ENCODE measurements around the gene SELENOW.
"Not testable (repeated sequence)": the region's sequence is repeated elsewhere in the genome, so short reads cannot be mapped to it uniquely, and the experiment has no call there.

Gene SELENOW

GRCh38 chr19:47787307-47787706, 8.8 kb downstream of the SELENOW start:
- DNase-seq: not testable (repeated sequence)

- not testable (repeated sequence) for DNase-seq
Observed at GRCh38 chr19:47789811-47790210, 11.3 kb downstream of the SELENOW start.

GRCh38 chr19:47790398-47790814, 11.9 kb downstream of the SELENOW start:
- DNase-seq: no peak

- DNase-seq: no peak
Observed at GRCh38 chr19:47792616-47793015, 14.1 kb downstream of the SELENOW start.

- DNase-seq: no peak
Observed at GRCh38 chr19:47794526-47794925, 16.0 kb downstream of the SELENOW start.

- DNase-seq: no peak
Observed at GRCh38 chr19:47796785-47797184, 18.3 kb downstream of the SELENOW start.

GRCh38 chr19:47797996-47798903, 19.7 kb downstream of the SELENOW start:
- no peak for DNase-seq

- no peak for DNase-seq
Observed at GRCh38 chr19:47798904-47799266, 20.4 kb downstream of the SELENOW start.

GRCh38 chr19:47801270-47801669, 22.8 kb downstream of the SELENOW start:
- no peak for DNase-seq

- DNase-seq: no peak
Observed at GRCh38 chr19:47802521-47803043, 24.1 kb downstream of the SELENOW start.

- not testable (repeated sequence) for DNase-seq
Observed at GRCh38 chr19:47803148-47803547, 24.6 kb downstream of the SELENOW start.

GRCh38 chr19:47803671-47804070, 25.2 kb downstream of the SELENOW start:
- not testable (repeated sequence) for DNase-seq

- DNase-seq: not testable (repeated sequence)
Observed at GRCh38 chr19:47804451-47804850, 25.9 kb downstream of the SELENOW start, which contains the start of gene TPRX1. TSS of gene TPRX1 (minus strand) at chr19:47804551. CDS start at chr19:47804539, 12 bp downstream.

- no peak for DNase-seq
Observed at GRCh38 chr19:47805313-47805712, 26.8 kb downstream of the SELENOW start.

- DNase-seq: no peak
Observed at GRCh38 chr19:47806435-47806834, 27.9 kb downstream of the SELENOW start.

GRCh38 chr19:47813304-47813994, 34.9 kb downstream of the SELENOW start:
- no peak for DNase-seq

GRCh38 chr19:47813995-47814328, 35.5 kb downstream of the SELENOW start:
- no peak for DNase-seq

- not testable (repeated sequence) for DNase-seq
Observed at GRCh38 chr19:47816270-47816669, 37.8 kb downstream of the SELENOW start.

GRCh38 chr19:47818221-47818620, 39.7 kb downstream of the SELENOW start:
- not testable (repeated sequence) for DNase-seq

GRCh38 chr19:47819858-47820257, 41.4 kb downstream of the SELENOW start:
- DNase-seq: no peak

- no peak for DNase-seq
Observed at GRCh38 chr19:47820410-47820809, 41.9 kb downstream of the SELENOW start.

- no peak for DNase-seq
Observed at GRCh38 chr19:47821460-47822020, 43.0 kb downstream of the SELENOW start, which contains the start of gene CRX. TSS of gene CRX (plus strand) at chr19:47821937. CDS start at chr19:47834444, 12,507 bp downstream.

GRCh38 chr19:47824396-47824795, 45.9 kb downstream of the SELENOW start:
- no peak for DNase-seq
